GF-D8 (cell line): Measurements from ENCODE around the gene HTRA3.
"Not testable (repeated sequence)": the region's sequence is repeated elsewhere in the genome, so short reads cannot be mapped to it uniquely, and the experiment has no call there.

Source experiments
- DNase-seq: peaks from one replicate; lab custom pipeline; 2025; lab: John Stamatoyannopoulos, UW

HTRA3 gene

DNA sequence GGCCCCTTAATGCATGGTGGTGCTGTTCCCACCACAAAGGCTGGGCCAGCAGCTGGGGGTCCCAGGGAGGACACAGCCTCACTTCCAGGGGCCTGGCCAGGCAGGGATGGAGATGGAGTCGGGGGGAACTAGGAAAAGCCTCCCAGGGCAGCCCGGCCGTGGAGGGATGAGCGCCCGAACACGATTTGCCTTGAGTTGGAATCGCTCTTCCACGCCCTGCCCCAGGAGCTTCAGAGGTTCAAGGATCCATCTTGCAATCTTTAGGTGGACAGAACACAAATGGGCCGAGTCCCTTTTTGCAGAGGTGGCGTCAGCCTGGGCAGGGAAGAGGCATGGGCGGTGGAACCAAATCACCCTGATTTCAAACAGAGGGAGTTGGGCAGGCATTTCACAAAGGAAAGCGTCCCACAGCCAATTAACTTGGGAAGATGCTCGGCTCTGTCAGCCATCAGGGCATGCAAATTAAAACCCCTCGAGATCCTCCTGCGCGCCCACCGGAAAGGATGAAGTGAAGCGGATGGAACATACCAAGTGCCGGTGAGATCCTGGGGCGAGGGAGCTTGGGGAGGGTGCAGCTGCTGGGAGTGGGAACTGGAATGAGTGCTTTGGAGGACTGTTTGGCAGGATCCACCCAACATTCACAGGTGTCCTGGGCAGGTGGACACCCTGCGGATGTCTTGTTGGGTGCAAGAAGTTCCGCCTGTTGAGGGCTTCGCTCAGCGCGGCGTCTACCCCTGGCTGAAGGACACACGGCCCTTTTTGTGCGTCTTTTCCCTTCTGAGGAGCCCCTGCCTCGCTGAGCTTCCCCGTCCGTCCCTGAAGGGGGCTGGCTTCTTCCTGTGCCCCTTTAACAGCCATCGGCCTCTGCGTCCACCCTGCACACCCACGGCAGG, 75.7 kb downstream of the HTRA3 start:
- DNase-seq: no peak

DNA sequence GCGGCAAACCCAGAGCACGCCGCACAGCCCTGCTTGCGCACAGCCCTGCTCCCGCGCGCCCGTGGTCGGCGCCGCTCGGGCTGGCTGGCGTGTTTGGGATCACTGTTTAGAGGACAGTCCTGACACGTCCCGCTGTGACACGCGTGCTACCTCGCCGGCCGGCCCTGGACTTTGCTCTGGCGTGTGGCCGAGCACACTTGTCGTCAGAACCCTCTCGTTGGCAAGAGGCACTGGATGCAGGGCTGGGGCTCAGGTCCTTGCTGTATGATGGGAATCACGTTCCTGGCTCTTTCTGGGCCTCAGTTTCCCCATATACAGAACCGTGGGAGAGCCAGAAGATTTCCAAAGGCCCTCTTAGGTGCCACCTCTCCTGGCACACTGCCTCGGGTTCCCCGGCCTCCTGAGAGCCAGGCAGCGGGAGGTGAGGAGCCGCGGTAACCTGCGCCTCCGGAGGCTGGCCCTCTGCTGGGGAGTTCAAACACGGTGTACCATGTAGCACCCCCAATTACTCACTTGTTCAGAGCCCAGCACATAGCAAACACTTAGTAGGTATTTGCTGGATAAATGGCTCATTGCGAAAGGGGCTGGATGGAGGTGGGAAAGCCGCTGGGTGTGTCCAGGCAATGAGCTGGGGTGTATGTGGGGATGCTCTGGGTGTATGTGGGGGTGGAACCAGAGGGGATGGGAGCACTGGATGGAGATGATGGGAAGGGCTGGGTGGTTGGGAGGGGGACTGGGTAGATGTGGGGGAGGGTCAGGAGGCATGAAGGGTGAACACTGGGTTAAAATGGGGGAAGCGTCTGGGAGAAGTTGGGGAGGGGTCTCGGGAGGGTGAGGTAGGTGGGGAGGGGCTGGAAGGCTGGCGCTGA, 76.6 kb downstream of the HTRA3 start:
- no peak for DNase-seq

DNA sequence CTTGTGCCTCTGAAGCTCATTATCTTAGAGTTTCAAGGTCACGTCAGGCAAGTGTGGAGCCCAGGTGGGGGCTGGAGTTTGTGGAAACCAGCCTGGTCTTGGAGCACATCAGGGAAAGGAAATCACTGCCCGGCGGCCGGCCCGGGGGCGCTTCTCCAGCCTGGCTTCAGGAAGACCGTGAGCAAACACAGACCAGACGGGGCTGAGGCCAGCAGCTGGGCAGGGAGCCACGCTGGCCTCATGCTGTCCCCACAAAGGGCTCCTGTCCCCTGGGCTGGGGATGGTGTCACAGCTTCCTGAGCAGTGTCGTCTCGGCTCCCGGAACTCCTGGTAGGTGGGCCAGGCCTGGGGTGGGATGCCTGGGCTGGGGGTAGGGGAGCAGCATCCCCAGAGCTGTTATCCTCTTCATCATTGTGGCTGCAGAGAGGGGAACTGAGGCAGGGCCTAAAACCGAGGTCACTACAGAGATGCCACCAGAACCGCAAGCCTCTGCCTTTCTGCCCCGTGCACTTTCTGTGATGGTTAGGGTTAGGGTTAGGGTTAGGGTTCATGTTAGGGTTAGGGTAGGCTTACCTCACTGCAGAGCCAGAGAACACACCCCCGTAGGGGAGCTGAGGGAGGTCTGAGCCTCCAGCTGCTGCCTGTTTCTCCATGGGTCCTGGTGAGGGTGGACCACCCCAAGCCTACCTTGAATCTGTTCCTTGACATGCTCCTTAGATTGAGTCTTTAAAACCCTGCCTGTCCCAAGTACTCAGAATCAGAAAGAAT, 77.5 kb downstream of the HTRA3 start:
- no peak for DNase-seq

DNA sequence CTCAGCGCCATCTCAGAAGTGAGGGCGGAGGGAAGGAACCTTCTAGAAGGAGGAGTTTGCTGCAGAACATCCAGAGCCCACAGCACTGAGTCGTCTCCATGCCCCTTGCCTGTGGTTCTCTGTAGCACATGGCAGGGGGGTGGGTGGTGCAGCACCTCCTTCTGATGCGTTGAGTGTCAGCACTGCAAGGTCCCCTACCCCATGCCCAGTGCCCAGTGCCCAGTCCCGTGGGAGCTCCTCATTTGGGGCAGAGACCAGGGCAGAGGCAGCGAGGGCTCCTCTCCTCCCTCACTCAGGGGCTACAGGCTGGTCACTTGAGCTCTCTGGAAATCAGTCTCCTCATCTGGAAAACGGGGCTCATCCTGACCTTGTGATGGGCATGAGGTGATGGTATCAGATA, 78.1 kb downstream of the HTRA3 start:
- DNase-seq: no peak

DNA sequence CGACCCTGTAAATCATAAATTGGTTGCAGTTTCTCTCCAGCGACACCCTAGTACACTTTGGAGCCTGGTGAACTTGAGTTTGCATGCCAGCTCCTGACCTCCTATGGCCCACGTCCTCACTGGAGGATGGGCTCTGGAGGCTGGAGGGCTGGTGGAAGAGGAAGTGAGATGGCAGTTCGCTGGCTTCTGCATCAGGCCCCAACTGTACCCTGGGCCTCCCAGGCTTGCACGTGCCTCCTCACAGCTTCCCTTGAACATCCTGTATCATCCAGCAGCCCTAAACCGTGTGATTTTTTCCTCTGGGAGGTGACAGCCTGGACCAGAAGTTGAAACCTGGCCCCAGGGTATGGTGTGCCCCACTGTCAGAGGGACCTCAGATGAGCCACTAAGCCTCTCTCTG, 78.5 kb downstream of the HTRA3 start:
- DNase-seq: no peak

DNA sequence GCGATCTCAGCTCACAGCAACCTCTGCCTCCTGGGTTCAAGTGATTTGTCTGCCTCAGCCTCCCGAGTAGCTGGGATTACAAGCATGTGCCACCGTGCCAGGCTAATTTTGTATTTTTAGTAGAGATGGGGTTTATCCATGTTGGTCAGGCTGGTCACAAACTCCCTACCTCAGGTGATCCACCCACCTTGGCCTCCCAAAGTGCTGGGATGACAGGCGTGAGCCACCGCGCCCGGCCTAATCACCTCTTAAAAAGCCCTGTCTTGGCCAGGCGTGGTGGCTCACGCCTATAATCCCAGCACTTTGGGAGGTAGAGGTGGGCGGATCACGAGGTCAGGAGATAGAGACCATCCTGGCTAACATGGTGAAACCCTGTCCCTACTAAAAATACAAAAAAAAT, 79.7 kb downstream of the HTRA3 start:
- DNase-seq: not testable (repeated sequence)

DNA sequence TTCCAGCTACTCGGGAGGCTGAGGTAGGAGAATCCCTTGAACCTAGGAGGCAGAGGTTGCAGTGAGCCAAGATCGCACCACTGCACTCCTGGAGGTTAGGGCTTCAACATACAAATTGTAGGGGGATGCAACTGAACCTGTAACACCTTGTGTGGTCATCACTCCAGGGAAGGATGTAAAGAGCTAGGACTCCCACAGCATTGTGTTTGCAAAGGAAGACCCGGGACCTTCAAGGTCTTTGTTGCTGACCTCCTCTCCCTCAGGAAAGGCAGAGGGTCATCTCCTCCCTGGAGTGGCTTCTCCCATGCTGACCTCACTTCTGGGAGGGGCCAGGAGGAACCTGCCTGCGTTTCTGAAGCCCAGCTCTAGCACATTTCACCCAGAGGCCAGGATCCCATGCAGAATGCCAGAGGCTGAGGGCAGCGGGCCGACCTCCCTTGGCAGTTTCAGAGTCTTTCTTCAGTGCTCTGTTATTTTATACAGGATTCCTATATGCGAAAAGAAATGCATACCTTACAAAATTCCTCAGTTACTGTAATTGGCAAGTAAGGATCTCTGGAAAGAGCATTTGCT, 80.2 kb downstream of the HTRA3 start:
- no peak for DNase-seq

DNA sequence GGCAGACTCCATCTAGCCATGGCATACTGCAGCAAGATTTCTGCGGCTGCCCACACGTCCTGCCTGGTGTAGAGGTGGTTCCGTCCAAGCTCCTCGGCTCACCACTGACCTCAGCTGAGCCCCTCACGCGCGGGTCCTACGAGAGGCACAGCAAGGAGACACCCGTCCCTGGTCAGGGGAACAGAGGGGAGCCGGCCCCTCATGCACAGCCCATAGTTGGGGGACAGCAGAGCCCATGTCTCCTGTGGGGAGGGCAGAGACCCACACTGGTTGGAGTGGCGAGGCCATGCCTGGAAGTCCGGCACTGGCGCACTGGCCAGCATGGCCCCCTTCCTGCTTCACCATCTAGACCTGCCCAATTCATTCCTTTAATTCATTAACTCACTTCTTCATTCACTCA, 80.8 kb downstream of the HTRA3 start:
- DNase-seq: no peak

DNA sequence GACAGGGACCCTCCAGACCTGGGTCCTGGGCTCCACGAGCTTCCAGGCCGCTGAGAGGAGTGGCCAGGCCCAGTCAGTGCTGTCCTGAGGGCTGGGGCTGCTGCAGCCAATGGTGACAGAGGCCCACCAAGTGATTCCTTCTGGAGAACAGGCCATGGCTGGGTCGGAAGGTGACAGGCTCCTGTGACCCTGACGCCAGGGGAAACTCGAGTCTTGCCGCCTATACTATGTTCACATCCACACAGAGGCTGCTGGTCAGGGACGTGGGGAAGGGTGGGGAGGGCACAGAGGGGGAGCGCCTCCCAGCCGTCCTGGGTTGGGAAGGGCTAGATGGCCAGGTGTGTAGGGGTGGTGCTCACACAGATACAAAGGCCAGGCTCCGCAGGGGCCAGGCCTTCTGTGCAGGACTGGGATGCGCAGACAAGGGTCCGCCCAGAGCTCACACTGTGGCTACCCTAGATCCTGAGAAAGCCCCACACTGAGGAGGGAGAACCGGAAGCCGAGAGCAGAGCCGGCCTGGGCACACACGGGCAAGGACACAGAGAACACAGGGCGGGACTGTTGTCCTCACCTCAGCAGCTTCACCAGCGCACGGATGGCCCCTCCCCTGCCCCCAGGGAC, 81.4 kb downstream of the HTRA3 start:
- no peak for DNase-seq

DNA sequence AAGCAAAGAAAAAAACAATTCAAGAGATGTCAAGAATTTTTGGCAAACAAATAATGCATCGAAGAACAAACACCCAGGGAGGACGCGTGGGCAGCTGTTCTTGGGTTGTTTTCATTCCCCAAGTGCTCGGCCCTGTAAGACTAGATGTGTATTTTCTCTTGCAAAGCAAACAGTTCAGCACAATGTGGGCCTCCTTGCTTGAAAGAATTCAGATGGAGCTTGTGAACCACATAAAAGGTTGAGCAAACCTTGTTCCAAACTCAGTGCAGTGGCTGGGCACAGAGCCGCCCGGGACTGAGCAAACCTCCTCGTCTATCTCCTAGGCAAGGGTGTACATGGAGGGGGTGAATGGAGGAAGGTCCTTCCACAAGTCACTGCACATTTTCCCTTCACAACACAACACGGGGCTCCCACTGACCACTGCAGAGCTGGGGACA, 82.4 kb downstream of the HTRA3 start:
- DNase-seq: no peak

DNA sequence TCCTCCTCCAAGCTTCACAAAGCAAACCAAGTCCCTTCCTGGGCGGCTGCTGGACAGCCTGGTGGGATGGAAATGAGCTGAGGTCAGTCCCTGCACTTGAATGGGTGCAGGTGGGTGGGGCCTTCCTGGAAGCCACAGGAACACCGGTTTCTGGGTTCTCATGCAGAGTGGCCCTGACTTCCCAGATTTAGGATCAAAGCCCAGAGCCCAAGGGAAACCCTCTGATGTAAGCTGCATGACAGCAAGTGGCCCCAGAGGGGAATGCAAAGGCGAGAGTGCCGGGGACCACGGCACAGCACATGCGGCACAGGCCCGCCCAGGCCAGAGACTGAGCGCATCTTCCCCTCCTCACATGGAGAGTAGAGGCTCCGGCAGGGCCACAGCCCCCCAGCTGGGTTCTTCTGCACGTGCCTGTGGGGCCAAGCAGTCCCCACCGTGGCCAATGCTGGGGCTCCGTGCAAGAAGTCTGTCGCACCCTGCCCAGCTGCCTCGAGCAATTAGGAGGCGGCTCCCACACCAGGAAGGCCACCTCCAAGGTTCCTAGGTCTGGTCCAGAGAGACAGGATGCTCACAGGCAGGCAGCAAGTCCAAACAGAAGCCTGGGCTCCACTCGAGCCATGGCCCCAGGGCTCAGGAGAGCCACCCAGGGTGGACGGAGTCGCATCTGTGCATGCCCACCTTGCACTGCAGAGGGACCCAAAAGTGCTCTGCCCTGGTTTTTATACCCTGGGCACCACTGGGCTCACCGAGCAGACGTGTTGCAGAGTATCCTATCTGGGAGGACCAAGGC, 83.0 kb downstream of the HTRA3 start:
- no peak for DNase-seq

DNA sequence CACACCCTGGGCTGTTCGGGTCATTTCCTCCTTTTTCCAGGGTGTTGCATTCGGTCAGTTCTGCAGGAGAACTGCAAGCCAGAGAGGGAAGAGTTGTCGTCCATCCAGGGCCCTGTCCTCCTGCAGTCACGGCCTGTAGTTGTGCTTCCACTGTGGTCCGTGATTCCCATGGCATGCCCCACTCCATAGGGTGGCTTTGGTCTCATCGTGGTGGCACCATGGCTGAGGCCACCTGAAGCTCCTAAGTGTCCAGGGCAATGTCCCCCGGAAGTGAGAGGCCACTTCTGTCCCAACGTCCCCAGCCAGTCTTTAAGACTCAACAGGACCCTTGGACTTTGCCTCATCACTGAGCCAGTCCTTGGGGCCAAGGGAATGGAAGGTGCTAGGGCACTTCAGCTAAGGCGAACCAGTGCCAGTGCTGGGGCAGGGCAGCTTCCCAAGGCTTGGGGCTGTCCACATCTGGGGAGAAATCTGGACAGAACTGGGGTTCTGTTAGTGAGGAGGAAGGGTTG, 83.7 kb downstream of the HTRA3 start:
- DNase-seq: no peak

DNA sequence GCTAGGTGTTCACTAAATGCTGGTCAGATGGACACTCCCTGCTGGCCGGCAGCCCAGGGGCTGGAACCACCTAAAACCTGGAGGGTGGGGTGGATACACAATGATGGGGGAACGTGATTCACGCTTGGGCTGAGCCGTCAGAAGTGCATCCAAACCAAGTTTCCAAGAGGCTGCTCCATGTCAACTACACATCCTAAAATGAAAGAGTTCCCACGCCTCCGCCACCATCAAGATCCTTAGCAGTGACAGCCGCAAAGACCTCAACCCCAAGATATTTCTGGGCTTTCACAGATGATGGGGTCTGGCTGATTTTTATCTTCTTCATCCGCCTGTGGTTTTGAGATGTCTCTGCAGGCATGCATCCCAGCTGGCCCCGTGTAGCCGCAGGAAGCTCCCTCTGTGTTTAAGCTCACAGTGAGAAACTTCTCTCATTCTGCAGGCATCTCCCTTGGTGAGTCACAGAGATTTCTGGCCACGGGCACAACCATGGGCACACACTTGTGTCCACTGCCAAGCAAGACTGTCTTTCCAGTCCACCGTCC, 84.4 kb downstream of the HTRA3 start:
- DNase-seq: no peak

DNA sequence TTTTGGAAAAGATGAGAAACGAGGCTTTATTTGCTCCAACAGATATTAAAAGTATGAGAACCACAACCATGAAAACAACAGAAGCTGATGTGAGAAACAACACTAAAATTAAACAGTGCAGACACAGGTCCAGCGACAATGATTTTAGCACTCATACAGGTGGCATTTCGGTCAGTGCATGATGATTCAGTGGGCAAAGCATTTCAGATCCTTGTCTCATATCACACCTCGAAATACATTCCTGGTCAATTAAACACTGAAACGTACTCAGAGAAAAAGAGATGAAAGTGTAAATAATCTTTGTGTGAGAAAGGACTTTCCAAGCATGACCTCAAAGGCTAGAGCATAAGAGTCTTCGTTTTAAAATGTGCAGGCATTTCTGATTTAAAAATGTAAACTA, 85.8 kb downstream of the HTRA3 start:
- DNase-seq: no peak

DNA sequence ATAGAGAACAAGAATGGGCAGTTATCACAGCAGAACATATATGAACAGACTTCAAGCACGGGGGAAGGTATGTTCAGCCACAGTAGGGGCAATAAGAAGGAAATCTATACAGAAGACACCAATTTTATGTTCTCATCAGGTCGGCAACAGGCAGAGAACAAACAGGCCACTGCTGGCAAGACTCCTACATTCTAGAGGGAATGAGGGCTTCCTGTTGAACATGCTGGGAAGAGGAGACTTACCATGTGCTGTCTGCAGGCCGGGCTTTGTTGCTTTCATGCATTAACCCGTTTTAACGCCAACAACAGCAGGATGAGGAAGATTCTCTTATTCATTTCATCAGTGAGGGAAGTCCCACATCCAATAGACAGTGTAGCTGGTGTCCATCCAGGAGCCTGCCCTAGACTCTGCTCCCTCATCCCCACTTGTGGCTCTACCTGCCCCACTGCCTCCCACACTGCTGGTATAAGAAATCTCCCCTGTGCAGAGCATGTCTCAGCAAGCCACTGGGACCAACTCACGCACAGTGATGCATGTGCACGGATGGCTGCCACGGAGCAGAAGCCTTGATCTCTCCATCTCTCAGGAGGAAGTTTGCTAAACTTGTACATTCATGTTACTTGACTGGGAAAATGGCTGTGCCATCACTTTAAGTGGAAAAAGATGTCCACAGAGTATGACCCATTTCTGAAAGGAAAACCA, 86.5 kb downstream of the HTRA3 start:
- no peak for DNase-seq
